ENCODE data around the gene KCNS1. TPM values are rescaled to one million over a fixed set of nuclear protein-coding genes. Genes with fewer than 3 reads are reported as not detected.

The KCNS1 gene
- total and polyA plus RNA-seq, 2 experiments from 2014 or later = 0.37 to 3.2 TPM

GRCh38 chr20:45060294-45060693, 40.6 kb downstream of the KCNS1 start (continued):
- no peak for TF ChIP-seq ZNF462 (CRISPR knock-in tag; IDR thresholded peaks at IDR 0.05)
- no peak for TF ChIP-seq CTCF (conservative IDR thresholded peaks at IDR 0.05; ENCODE audit: low read depth in 2 of 2)
- TF ChIP-seq ETS1 (IDR thresholded peaks at IDR 0.05) = no peak
- no peak for TF ChIP-seq POLR2AphosphoS5 (IDR thresholded peaks at IDR 0.05; ENCODE audit: low read depth)
- no peak for TF ChIP-seq ZNF331 (CRISPR knock-in tag; IDR thresholded peaks at IDR 0.05; ENCODE audit: low read depth)

All from GM23338 (cell line).